A549 (cell line): ENCODE data around the gene XYLT1.

Source experiments
- EP300 ChIP-seq, 2 experiments: fragments of >200 bp; sonication (Bioruptor Twin); formaldehyde crosslinking; IDR thresholded peaks; 2 replicates in 1 of 2; 3 replicates in 1 of 2; pipeline ENCODE4 v1.6.1; 2016 to 2017
- MAZ ChIP-seq: fragments of 150-350 bp; IDR thresholded peaks from 2 replicates; pipeline ENCODE4 v1.6.1; 2014; ENCODE audit warnings: antibody characterized with exemption, low read depth, low read length, borderline replicate concordance
- TP53 ChIP-seq: fragments of 250-450 bp; sonication (Bioruptor Pico); IDR thresholded peaks from 2 replicates; pipeline ENCODE4 v1.5.0; 2021; ENCODE audit warnings: mild to moderate bottlenecking, moderate library complexity
- ZFP36 ChIP-seq: fragments of 450-650 bp; IDR thresholded peaks from 2 replicates; pipeline ENCODE4 v1.6.1; 2014; ENCODE audit warnings: borderline replicate concordance; ENCODE audit not compliant: partially characterized antibody
- TF ChIP-seq, protein P1 (sequence below): fragments of >200 bp; sonication (Bioruptor Twin); formaldehyde crosslinking; IDR thresholded peaks from 3 replicates; pipeline ENCODE4 v1.5.1; 2016
- TF ChIP-seq, protein P2 (sequence below): fragments of 450-650 bp; IDR thresholded peaks from 2 replicates; pipeline ENCODE4 v1.6.1; 2014; ENCODE audit warnings: antibody characterized with exemption

DNA sequence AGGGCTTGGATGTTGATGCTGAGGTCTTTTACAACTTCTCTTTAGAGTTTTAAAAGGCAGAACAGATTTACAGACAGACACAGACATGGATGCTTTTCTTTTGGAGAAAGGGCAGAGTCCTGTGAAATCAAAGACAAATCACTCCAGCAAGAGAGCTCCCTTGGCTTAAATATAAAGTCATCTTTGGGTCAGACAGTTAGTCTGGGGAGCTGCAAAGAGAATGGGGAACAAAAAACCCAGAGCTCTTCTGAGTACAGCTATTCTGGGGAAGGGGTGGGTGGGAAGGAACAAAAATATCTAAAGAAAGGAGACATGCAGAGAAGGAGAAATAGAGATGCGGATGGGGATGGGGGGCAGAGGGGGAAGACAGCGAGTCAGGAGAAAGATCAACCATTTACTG, 266.6 kb downstream of the XYLT1 start:
- TF ChIP-seq, protein P1, sequence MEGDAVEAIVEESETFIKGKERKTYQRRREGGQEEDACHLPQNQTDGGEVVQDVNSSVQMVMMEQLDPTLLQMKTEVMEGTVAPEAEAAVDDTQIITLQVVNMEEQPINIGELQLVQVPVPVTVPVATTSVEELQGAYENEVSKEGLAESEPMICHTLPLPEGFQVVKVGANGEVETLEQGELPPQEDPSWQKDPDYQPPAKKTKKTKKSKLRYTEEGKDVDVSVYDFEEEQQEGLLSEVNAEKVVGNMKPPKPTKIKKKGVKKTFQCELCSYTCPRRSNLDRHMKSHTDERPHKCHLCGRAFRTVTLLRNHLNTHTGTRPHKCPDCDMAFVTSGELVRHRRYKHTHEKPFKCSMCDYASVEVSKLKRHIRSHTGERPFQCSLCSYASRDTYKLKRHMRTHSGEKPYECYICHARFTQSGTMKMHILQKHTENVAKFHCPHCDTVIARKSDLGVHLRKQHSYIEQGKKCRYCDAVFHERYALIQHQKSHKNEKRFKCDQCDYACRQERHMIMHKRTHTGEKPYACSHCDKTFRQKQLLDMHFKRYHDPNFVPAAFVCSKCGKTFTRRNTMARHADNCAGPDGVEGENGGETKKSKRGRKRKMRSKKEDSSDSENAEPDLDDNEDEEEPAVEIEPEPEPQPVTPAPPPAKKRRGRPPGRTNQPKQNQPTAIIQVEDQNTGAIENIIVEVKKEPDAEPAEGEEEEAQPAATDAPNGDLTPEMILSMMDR, result no peak
- TF ChIP-seq, protein P2, sequence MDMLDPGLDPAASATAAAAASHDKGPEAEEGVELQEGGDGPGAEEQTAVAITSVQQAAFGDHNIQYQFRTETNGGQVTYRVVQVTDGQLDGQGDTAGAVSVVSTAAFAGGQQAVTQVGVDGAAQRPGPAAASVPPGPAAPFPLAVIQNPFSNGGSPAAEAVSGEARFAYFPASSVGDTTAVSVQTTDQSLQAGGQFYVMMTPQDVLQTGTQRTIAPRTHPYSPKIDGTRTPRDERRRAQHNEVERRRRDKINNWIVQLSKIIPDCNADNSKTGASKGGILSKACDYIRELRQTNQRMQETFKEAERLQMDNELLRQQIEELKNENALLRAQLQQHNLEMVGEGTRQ, result no peak
- TF ChIP-seq TP53 (no peak), ZFP36 (no peak), EP300 (IDR thresholded peaks at IDR 0.05) (no peak), MAZ (no peak)
